Astrocyte (in vitro differentiated cells and primary cell): Measurements from ENCODE around the gene MAP4K2. TPM values are rescaled to one million over a fixed set of nuclear protein-coding genes. Genes with fewer than 3 reads are reported as not detected.

Source experiments
- DNase-seq: peaks from one replicate; pipeline ENCODE4 v3.0.0-alpha.2; 2010; ENCODE audit warnings: low read depth
- FAIRE-seq: peaks from 2 replicates; lab custom pipeline; 2011; peaks lifted over from hg19 to GRCh38; lab: Jason Lieb, UNC
- H2AFZ ChIP-seq: 2 replicates; pipeline ENCODE4 v1.6.0; 2012; ENCODE audit warnings: low read depth, low read length, inconsistent platforms
- H3K27ac ChIP-seq: 2 replicates; pipeline ENCODE4 v1.5.1; 2011; ENCODE audit warnings: low read depth, low read length, inconsistent platforms
- H3K27me3 ChIP-seq: 2 replicates; pipeline ENCODE4 v1.6.0; 2011; ENCODE audit warnings: low read length, inconsistent platforms; ENCODE audit not compliant: insufficient read depth
- H3K36me3 ChIP-seq: 2 replicates; pipeline ENCODE4 v1.5.1; 2011; ENCODE audit warnings: low read length, inconsistent platforms; ENCODE audit not compliant: insufficient read depth
- H3K4me1 ChIP-seq: 2 replicates; pipeline ENCODE4 v1.5.1; 2011; ENCODE audit warnings: low read length, inconsistent platforms; ENCODE audit not compliant: insufficient read depth
- H3K4me2 ChIP-seq: 2 replicates; pipeline ENCODE4 v1.6.0; 2012; ENCODE audit warnings: low read length, inconsistent platforms
- H3K4me3 ChIP-seq: 2 replicates; pipeline ENCODE4 v1.5.1; 2011; ENCODE audit warnings: low read depth, mild to moderate bottlenecking, low read length, inconsistent platforms; ENCODE audit not compliant: insufficient read depth
- H3K79me2 ChIP-seq: 2 replicates; pipeline ENCODE4 v1.6.0; 2012; ENCODE audit warnings: mild to moderate bottlenecking, low read length, inconsistent platforms; ENCODE audit not compliant: insufficient read depth
- H3K9ac ChIP-seq: 2 replicates; pipeline ENCODE4 v1.6.0; 2012; ENCODE audit warnings: mild to moderate bottlenecking, low read length, inconsistent platforms
- H3K9me3 ChIP-seq: 2 replicates; pipeline ENCODE4 v1.5.1; 2012; ENCODE audit warnings: low read depth, mild to moderate bottlenecking, low read length, inconsistent platforms; ENCODE audit not compliant: insufficient read depth
- H4K20me1 ChIP-seq: 2 replicates; pipeline ENCODE4 v1.6.0; 2012; ENCODE audit warnings: low read length, inconsistent platforms; ENCODE audit not compliant: insufficient read depth
- H3K27ac Mint-ChIP-seq: one replicate; pipeline ENCODE4 v1.8.0; 2021; ENCODE audit warnings: mild to moderate bottlenecking, mixed read lengths; ENCODE audit not compliant: unreplicated experiment
- H3K27me3 Mint-ChIP-seq: one replicate; pipeline ENCODE4 v1.8.0; 2021; ENCODE audit warnings: low read depth, mixed read lengths; ENCODE audit not compliant: unreplicated experiment
- H3K36me3 Mint-ChIP-seq: one replicate; pipeline ENCODE4 v1.8.0; 2021; ENCODE audit warnings: low read depth, mixed read lengths; ENCODE audit not compliant: unreplicated experiment
- H3K4me1 Mint-ChIP-seq: one replicate; pipeline ENCODE4 v1.8.0; 2021; ENCODE audit warnings: low read depth, mixed read lengths; ENCODE audit not compliant: unreplicated experiment
- H3K4me3 Mint-ChIP-seq: one replicate; pipeline ENCODE4 v1.8.0; 2021; ENCODE audit warnings: mild to moderate bottlenecking, moderate library complexity, mixed read lengths; ENCODE audit not compliant: unreplicated experiment
- H3K9me3 Mint-ChIP-seq: one replicate; pipeline ENCODE4 v1.8.0; 2021; ENCODE audit warnings: mild to moderate bottlenecking, mixed read lengths; ENCODE audit not compliant: unreplicated experiment
- EZH2 ChIP-seq: IDR thresholded peaks from 2 replicates; pipeline ENCODE4 v1.6.1; 2012; ENCODE audit warnings: mild to moderate bottlenecking, low read length, inconsistent platforms; ENCODE audit not compliant: insufficient read depth
- total RNA-seq: library from RNA; stranded (reverse); gene quantifications from 2 replicates; pipeline ENCODE4 v1.2.1, GENCODE V29; 2021
- TF ChIP-seq, protein P1 (sequence below): IDR thresholded peaks from 2 replicates; pipeline ENCODE4 v1.5.1; 2011; ENCODE audit warnings: low read depth, mild to moderate bottlenecking, inconsistent platforms, low read length, moderate library complexity; ENCODE audit not compliant: insufficient read depth

Gene MAP4K2
- total RNA-seq, 1 donor from 2014 or later: 11.2 TPM

DNA sequence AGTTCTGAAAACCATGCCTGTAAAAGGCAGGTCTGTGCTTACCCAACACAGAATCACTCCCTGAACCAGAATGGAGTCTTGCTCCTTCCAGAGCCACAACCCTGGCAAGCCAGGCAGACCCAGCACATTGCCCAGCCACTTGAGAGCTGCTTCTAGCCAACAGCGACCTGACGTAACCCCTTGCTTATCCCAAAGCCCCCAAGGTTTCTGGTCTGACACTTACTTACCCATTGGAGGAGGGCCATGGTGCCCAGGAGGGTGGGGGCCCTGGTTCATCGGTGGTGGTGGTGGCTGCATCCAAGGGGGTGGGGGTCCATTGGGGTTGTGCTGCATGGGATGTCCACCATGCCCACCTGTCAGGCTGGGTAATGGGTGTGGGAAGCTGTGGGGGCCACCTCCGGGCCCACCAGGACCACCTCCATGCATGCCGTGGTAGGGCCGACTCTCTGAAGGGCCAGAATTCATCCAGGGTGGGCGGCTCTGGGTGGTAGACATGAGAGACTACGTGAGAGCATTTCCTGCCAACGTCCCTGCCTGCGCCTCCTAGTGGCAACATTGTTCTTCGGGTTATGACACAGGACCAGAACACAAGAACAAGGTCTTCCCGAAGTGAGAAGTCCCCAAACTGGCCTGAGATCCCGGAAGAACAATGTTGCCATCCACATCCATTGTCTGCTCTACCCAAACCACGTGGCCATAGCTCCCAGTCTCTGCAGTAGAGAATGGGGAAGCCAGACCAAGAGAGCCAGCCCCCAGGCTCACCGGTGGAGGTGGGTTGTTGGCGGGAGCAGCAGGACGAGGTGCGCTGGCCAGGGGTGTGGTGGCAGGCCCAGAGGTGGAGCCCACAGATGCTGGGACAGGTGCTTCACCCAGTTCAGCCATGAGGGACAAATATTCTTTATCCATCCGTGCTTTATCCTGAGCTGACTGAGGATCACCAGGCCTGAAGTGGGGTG is 35.4 kb downstream of the MAP4K2 start:
- peaks cover 23% of the 10 kb centered on the region for H3K4me1 Mint-ChIP-seq
- no peak for FAIRE-seq

GRCh38 chr11:64766881-64767280 is 36.1 kb downstream of the MAP4K2 start:
- Histone ChIP-seq H3K9me3 (no peaks in the 10 kb centered on the region), H2AFZ (no peak overlapping the region), H3K27me3 (no peaks in the 10 kb centered on the region), H3K9ac (no peak overlapping the region), H4K20me1 (peaks cover 91% of the 10 kb centered on the region), H3K79me2 (peaks cover 44% of the 10 kb centered on the region), H3K4me1 (peaks cover 24% of the 10 kb centered on the region), H3K4me3 (no peak overlapping the region), H3K27ac (no peak overlapping the region), H3K36me3 (peaks cover 67% of the 10 kb centered on the region), H3K4me2 (no peak overlapping the region)
- no peak overlapping the region for H3K4me3 Mint-ChIP-seq
- FAIRE-seq: no peak
- TF ChIP-seq, protein P1, sequence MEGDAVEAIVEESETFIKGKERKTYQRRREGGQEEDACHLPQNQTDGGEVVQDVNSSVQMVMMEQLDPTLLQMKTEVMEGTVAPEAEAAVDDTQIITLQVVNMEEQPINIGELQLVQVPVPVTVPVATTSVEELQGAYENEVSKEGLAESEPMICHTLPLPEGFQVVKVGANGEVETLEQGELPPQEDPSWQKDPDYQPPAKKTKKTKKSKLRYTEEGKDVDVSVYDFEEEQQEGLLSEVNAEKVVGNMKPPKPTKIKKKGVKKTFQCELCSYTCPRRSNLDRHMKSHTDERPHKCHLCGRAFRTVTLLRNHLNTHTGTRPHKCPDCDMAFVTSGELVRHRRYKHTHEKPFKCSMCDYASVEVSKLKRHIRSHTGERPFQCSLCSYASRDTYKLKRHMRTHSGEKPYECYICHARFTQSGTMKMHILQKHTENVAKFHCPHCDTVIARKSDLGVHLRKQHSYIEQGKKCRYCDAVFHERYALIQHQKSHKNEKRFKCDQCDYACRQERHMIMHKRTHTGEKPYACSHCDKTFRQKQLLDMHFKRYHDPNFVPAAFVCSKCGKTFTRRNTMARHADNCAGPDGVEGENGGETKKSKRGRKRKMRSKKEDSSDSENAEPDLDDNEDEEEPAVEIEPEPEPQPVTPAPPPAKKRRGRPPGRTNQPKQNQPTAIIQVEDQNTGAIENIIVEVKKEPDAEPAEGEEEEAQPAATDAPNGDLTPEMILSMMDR: no peak
- TF ChIP-seq EZH2: no peak
- peaks cover 27% of the 10 kb centered on the region for H3K4me1 Mint-ChIP-seq
- no peak overlapping the region for H3K27ac Mint-ChIP-seq
- peaks cover 12% of the 10 kb centered on the region for H3K36me3 Mint-ChIP-seq
- no peak for DNase-seq
- no peaks in the 10 kb centered on the region for H3K27me3 Mint-ChIP-seq
- H3K9me3 Mint-ChIP-seq: no peaks in the 10 kb centered on the region

More for the DNA sequence above, 35.4 kb downstream of the MAP4K2 start:
- Histone ChIP-seq H3K9ac (no peak overlapping the region), H2AFZ (no peak overlapping the region), H3K27me3 (no peaks in the 10 kb centered on the region), H3K4me1 (peaks cover 22% of the 10 kb centered on the region), H3K36me3 (peaks cover 71% of the 10 kb centered on the region), H3K27ac (no peak overlapping the region), H3K79me2 (peaks cover 51% of the 10 kb centered on the region), H4K20me1 (peaks cover 92% of the 10 kb centered on the region), H3K4me3 (no peak overlapping the region), H3K9me3 (no peaks in the 10 kb centered on the region), H3K4me2 (no peak overlapping the region)
- no peaks in the 10 kb centered on the region for H3K27me3 Mint-ChIP-seq
- TF ChIP-seq, protein P1: peak; percentile 71
- TF ChIP-seq EZH2: no peak
- H3K36me3 Mint-ChIP-seq: peaks cover 7% of the 10 kb centered on the region
- no peaks in the 10 kb centered on the region for H3K9me3 Mint-ChIP-seq
- peak; percentile 32 for DNase-seq
- H3K27ac Mint-ChIP-seq: no peak overlapping the region
- H3K4me3 Mint-ChIP-seq: no peak overlapping the region
